A204.1 (cell line): ENCODE measurements around the gene MRPS24.
"Not testable (repeated sequence)": the region's sequence is repeated elsewhere in the genome, so short reads cannot be mapped to it uniquely, and the experiment has no call there.

ENCODE experiments used
- FAIRE-seq: peaks from 2 replicates; lab custom pipeline; 2012; peaks lifted over from hg19 to GRCh38; lab: Jason Lieb, UNC

MRPS24 gene

GRCh38 chr7:43834463-43835251 is 34.7 kb downstream of the MRPS24 start:
- FAIRE-seq: no peak

GRCh38 chr7:43830917-43831316 is 38.4 kb downstream of the MRPS24 start:
- FAIRE-seq: not testable (repeated sequence)

GRCh38 chr7:43825391-43825808 is 43.9 kb downstream of the MRPS24 start:
- no peak for FAIRE-seq

DNA sequence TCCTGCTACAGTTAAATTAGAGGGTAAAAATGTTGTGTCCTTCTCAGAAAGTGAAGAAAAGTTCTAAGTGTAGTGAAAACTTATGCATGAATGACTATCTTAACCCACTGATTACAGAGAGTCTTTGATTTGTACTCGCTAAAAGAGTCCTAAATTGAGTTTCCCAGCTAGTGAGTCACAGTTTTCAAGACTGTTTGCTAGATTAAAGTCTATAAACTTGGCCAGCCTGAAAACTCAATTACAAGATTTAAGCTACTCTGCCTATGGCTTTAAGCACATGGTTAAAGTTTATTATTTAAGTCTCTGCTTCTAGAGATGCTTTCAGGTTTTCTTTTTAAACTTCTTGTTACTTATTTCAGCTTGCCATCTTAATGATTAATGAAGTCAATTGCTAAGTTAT is 44.4 kb downstream of the MRPS24 start:
- no peak for FAIRE-seq

- FAIRE-seq: not testable (repeated sequence)
Observed at GRCh38 chr7:43824513-43824912, 44.8 kb downstream of the MRPS24 start.

GRCh38 chr7:43823941-43824340 is 45.4 kb downstream of the MRPS24 start:
- no peak for FAIRE-seq

GRCh38 chr7:43823425-43823824 is 45.9 kb downstream of the MRPS24 start:
- not testable (repeated sequence) for FAIRE-seq
